PC-9 (cell line): ENCODE results near the gene PAM.

Source experiments
- EZH2 ChIP-seq: fragments of 200-600 bp; sonication (generic); IDR thresholded peaks from 2 replicates; pipeline ENCODE4 v1.8.0; 2017; ENCODE audit warnings: antibody characterized with exemption, low read depth
- TF ChIP-seq, protein P1 (sequence below): fragments of 200-600 bp; sonication (generic); conservative IDR thresholded peaks from 2 replicates; pipeline ENCODE4 v1.6.1; 2017; ENCODE audit warnings: mixed run types, antibody characterized with exemption, mild to moderate bottlenecking, moderate library complexity

DNA sequence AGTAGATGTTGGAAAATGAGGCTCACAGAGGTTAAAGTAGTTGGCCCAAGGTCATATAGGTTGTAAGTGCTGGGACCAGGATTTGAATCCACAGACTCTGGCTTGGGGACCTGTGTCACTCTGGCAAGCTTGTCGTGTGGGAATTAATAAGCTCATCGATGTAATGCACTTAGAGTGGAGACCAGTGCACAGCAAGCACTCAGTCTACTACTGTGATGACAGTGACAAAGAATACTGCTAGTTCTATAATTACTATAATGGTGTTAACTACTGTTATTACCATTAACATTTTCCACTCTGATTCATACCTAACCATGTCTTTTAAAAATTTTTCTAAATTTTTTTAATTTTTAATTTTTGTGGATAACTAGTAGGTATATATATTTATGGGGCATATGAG, 12.8 kb downstream of the PAM start:
- TF ChIP-seq, protein P1, sequence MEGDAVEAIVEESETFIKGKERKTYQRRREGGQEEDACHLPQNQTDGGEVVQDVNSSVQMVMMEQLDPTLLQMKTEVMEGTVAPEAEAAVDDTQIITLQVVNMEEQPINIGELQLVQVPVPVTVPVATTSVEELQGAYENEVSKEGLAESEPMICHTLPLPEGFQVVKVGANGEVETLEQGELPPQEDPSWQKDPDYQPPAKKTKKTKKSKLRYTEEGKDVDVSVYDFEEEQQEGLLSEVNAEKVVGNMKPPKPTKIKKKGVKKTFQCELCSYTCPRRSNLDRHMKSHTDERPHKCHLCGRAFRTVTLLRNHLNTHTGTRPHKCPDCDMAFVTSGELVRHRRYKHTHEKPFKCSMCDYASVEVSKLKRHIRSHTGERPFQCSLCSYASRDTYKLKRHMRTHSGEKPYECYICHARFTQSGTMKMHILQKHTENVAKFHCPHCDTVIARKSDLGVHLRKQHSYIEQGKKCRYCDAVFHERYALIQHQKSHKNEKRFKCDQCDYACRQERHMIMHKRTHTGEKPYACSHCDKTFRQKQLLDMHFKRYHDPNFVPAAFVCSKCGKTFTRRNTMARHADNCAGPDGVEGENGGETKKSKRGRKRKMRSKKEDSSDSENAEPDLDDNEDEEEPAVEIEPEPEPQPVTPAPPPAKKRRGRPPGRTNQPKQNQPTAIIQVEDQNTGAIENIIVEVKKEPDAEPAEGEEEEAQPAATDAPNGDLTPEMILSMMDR = no peak
- no peak for TF ChIP-seq EZH2
